Measurements from ENCODE around the gene MACROH2A1.

Gene MACROH2A1

GRCh38 chr5:135294793-135295192 is 104.2 kb downstream of the MACROH2A1 start:
- H3K4me3 ChIP-seq (ENCODE audit: low read depth, low read length), result no peak overlapping the region
- TF ChIP-seq, protein P1, sequence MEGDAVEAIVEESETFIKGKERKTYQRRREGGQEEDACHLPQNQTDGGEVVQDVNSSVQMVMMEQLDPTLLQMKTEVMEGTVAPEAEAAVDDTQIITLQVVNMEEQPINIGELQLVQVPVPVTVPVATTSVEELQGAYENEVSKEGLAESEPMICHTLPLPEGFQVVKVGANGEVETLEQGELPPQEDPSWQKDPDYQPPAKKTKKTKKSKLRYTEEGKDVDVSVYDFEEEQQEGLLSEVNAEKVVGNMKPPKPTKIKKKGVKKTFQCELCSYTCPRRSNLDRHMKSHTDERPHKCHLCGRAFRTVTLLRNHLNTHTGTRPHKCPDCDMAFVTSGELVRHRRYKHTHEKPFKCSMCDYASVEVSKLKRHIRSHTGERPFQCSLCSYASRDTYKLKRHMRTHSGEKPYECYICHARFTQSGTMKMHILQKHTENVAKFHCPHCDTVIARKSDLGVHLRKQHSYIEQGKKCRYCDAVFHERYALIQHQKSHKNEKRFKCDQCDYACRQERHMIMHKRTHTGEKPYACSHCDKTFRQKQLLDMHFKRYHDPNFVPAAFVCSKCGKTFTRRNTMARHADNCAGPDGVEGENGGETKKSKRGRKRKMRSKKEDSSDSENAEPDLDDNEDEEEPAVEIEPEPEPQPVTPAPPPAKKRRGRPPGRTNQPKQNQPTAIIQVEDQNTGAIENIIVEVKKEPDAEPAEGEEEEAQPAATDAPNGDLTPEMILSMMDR (IDR thresholded peaks at IDR 0.05; ENCODE audit: insufficient read depth, low read depth, low read length, missing control alignments), result no peak
- DNase-seq (ENCODE audit: low read depth), result no peak

DNA sequence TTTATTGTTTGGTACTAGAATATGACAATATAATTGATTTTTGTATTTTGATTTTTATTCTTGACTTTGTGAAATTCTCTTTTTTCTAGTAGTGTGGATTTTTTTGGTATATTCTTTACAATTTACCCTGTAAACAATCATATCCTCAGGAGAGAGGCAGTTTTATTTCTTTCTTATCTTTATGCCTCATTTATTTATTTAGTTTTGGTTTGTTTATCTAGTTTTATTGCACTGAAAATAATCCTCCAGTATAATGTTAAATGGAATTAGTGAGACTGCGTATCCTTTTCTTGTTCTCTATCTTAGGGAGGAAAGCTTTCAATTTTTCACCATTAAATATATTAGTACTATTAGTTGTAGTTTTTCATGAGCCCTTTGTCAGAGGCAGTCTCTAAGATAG is 109.4 kb downstream of the MACROH2A1 start:
- no peak for DNase-seq (ENCODE audit: low read depth)
- H3K4me3 ChIP-seq (ENCODE audit: low read depth, low read length), result no peak overlapping the region
- TF ChIP-seq, protein P1 (IDR thresholded peaks at IDR 0.05; ENCODE audit: insufficient read depth, low read depth, low read length, missing control alignments), result no peak

GRCh38 chr5:135287551-135287950 is 111.5 kb downstream of the MACROH2A1 start:
- no peak overlapping the region for H3K4me3 ChIP-seq (ENCODE audit: low read depth, low read length)
- no peak for DNase-seq (ENCODE audit: low read depth)

More at GRCh38 chr5:135287551-135287950, 111.5 kb downstream of the MACROH2A1 start:
- TF ChIP-seq, protein P1 (IDR thresholded peaks at IDR 0.05; ENCODE audit: insufficient read depth, low read depth, low read length, missing control alignments), result no peak

All from GM12865 (cell line).